Measurements from ENCODE around the gene RAC3. TPM values are rescaled to one million over a fixed set of nuclear protein-coding genes. Genes with fewer than 3 reads are reported as not detected.

RAC3 gene
- total RNA-seq, result 1 to 10 TPM; 3.8 to 4.2 TPM
- long read RNA-seq, result 0 reads

DNA sequence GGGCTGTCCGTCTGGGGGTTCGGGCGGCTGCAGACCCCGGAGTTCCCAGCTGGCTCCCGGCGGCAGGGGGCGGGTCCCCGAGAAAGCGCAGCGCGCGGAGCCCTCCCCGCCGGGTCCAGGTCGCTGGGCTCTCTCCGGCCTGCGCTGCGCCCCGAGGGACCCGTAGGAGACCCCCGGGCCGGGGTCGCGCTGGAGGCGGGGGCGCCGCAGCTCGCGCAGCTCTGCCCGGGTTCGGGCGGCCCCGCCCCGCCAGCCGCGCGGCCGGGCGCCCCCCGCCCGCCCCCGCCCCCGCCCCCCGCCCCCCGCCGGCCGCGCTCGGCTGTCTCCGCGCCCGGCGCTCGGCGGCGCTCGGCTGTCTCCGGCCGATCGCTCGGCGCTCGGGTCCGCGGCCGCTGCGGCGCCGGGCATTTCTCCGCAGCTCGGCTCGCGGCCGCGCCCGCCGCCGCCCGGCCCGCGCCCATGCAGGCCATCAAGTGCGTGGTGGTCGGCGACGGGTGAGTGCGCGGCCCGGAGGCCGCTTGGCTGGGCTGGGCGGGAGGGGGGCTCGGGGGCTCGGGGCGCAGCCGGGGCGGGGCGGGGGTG, at the start of gene RAC3:
RAC3 (plus strand) TSS at position 376 of the 582 bp plus-strand sequence; CDS start at position 460, 84 bp downstream.
- no peak for DNase-seq
- ATAC-seq, result peak; percentile 1 to 12
- intact Hi-C loops (cut with DNase I), result loop anchor here in 1 of 2 donors (2.0 kb wide), 1 partner anchor 123 kb away; no protein-coding TSS in a partner anchor

DNA sequence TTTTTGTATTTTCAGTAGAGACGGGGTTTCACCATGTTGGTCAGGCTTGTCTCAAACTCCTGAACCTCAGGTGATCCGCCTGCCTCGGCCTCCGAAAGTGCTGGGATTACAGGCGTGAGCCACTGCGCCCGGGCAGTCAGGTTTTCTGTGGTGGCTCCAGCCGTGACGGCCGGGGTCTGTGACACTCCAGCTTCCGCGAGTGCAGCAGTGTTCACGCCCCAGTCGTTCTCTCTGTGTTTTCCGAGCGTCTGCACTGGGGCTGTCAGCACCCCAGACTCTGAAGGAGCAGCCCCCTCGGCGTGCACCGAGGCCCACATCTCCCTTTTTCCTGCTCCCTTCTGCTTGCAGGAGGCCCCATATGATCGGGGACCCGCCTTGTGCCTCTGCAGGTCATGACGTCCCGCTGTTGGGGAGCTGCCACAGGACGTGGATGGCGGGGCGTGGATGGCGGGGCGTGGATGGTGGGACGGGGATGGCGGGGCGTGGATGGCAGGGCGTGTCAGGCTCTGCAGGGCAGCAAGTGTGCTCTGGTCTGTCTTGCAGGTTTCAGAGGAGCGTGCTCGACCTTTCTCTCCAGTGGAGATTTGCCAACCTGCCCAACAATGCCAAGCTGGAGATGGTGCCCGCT, 48.4 kb upstream of the RAC3 start:
- ATAC-seq, result no peak
- DNase-seq, result no peak
- intact Hi-C loops (cut with DNase I), result no loop called here

DNA sequence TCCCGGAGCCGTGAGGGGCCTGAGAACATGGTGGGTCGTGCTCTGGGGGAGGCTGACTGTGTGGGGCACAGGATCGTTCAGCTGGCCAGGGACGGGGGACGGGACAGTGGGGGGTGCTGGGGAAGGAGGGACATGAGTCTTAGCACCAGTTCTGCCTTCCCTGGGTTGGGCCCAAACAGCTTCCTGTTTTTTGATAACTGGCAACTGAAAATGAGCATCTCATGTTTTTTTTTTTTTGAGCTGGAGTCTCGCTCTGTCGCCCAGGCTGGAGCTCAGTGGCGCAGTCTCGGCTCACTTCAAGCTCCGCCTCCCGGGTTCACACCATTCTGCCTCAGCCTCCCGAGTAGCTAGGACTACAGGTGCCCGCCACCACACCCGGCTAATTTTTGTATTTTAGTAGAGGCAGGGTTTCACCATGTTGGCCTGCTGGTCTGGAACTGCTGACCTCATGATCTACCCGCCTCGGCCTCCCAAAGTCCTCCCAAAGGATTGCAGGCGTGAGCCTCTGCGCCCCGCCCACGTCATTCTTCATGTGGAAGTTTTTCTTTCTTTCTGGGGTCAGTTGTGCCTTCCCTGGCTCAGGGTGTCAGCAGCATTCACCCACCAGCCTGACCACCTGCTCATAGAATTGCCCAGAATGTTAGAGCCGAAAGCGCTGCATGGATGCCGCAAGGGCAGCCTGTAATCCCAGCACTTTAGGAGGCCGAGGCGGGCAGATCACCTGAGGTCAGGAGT, 47.7 kb upstream of the RAC3 start:
- ATAC-seq (no peak), DNase-seq (no peak)
- intact Hi-C loops (cut with DNase I), result no loop called here

DNA sequence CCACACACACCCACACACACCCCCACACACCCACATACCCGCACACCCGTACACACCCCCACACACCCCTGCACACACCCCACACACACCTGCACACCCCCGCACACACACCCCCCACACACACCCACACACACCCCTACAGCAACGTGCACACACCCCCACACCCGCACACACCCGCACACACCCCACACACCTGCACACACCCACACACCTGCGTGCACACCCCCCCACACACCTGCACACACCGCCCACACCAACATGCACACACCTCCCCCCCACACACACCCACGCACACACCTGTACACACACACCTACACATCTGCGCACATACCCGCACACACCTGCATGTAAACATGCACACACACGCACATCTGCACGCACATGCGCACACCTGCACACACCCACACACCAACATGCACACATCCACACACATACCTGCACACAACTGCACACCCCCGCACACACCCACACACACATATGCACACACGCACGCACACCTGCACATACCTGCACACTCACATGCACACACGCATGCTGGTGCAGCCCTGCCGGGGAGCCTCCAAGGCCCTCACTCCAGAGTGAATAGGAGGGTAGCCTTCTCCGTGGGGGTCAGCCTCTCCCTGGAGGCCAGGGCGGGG, 46.6 kb upstream of the RAC3 start:
- ATAC-seq (no peak), DNase-seq (no peak)
- intact Hi-C loops (cut with DNase I), result no loop called here

DNA sequence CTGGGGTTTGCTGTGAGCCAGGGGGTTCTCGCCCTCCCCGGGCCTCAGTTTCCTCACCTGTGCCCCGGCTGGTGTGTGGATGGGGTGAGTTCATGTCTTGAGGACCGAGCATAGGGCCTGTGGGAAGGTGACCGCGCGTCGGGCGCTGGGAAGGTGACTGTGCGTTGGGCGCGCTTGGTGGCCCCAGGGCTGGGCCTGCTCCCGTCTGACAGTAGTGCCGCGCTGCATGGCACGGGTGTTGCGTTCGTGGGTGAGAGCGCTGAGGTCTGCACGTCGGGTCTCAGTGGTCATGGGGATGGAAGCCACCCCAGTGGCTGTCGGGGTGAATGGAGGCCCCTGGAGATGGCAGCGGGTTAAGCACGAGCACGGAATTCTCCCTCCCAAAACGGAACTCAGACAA, 44.9 kb upstream of the RAC3 start:
- ATAC-seq, result no peak
- intact Hi-C loops (cut with DNase I), result no loop called here
- DNase-seq, result no peak

DNA sequence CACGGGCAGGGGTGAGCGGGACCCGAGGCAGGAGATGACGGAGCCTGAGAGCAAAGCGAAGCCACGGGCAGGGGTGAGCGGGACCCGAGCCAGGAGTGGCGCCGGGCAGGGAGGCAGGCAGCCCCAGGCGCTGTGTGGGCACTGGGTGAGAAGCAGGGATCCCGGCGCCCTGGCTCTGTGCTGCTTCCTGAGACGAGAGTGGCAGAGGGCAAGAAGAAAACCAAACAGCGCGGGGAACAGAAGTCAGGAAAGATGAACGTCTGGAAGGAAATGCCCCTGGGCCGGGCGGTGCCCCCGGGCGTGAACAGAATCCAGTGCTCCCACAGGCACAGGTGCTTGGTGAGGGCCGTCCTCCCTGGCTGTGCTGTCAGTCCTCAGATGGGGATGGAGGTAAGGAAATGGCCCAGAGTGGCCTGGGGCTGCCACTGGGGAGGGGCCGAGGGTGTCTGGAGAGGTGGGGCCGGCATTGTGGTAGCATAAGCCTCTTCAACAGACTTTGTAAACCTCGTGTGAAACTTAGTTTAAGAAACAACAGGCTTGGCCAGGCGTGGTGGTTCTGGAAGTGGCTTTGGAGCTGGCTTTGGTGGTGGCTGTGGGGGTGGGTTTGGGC, 44.2 kb upstream of the RAC3 start:
- intact Hi-C loops (cut with DNase I), result no loop called here
- DNase-seq (no peak), ATAC-seq (no peak)

DNA sequence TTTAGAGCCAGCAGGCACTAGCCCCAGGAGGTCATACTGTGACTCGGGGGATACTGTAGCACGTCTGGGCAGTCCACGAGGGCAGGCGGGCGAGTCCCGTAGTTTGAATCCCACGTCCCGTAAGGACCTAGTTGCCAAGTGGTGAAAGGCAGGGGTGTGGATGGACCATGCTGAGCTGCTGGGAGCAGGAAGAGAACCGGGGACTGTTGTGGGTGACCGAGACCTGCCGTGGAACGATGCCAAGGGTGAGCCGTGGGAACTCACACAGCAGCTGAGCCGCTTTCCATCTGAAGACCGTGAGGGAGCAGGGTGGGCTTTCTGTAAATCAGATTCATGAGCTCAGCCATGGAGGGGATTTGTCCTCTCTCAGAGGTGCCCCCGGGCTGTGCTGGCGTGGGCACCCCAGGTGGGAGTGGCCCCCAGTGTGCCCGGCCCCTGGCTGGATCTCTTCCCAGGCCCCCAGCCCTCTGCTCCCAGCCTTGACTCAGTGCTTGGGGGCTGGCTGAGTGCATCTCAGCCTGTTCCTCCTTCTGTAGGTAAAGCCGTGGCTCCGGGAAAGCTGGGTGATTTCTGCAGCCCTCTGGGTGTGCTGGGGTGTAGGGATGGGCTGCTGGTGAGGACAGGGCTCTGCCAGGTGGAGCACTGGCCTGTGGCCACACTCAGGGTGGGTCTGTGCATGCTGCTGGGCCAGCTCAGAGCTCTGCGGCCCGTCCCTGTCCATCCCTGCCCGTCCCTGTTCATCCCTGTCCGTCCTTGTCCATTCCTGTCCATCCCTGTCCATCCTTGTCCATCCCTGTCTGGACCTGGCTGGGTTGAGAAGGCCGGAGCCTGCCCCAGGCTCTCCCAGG, 40.4 kb upstream of the RAC3 start:
- ATAC-seq, result no peak
- intact Hi-C loops (cut with DNase I), result no loop called here

DNA sequence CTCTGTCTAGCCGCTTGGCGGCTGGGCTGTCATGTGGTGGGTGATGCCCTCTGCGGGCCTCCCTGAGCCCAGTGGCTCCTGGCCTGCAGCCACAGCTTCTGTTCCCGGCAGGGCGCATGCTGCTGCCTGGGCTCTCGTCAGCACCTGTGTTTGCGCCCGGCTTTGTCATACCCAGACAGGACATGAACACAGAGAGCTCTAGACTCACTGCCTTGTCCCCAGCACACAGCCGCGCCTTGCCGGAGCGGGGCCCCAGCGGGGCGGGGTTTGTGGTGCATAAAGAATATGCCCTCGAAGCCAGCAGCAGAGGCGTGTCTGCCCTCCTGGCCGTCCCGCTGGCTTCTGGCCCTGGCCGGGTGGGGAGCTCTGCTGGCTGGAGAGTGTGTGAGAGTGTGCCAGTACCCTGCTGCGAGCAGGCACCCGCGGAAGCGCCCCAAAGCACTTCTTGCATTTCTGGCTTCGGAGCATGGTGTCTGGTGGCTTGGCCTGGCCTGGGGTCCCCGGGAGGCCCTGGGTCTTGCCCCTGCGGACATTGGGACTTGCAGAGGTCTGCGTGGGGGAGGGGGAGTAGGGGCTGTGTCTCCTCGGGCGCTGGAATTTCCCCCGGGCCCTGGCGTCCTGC, 39.7 kb upstream of the RAC3 start:
- DNase-seq, result peak; percentile 76
- ATAC-seq, result peak; percentile 88
- intact Hi-C loops (cut with DNase I), result no loop called here

More for the DNA sequence above, 40.4 kb upstream of the RAC3 start:
- no peak for DNase-seq

DNA sequence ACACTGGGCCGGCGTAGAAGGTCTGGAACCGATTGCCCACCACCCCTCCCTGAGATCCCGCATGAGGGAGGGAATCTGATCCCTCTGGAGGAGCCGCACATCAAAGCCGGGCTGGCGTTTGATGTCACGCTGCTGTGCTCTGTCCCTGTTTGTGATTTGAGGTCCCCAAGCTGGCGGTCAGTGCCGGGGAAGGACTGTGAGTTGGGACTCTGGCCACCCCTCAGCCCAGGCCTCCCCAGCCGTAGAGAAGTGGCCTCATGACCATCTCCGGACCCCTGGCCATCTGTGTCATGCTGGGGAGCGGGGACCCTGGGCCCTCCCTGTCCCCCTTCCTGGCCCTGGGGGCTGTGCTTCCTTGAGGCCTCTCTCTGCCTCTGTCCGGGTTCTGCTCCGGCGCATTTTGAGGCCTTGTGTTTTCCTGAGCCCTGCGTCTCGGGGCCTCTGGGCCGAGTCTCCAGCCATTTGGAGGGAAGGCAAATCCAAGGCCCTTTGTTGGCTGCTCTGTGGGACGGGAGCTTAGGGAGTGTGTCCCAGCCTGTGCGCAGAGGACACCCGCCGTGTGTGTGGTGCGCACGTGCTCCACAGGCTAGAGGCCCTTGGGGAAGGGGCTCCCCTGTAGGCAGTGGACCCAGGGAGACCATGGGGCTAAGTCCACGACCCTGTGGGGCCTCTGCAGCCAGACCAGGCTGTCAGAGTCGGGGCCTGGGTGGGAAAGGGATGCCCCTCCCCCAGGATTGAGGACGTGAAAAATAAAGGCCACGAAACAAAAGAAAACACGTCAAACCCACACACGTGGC, 39.0 kb upstream of the RAC3 start:
- intact Hi-C loops (cut with DNase I), result no loop called here
- DNase-seq (peak; percentile 20), ATAC-seq (peak in 1 of 2 donors; percentile 5)

DNA sequence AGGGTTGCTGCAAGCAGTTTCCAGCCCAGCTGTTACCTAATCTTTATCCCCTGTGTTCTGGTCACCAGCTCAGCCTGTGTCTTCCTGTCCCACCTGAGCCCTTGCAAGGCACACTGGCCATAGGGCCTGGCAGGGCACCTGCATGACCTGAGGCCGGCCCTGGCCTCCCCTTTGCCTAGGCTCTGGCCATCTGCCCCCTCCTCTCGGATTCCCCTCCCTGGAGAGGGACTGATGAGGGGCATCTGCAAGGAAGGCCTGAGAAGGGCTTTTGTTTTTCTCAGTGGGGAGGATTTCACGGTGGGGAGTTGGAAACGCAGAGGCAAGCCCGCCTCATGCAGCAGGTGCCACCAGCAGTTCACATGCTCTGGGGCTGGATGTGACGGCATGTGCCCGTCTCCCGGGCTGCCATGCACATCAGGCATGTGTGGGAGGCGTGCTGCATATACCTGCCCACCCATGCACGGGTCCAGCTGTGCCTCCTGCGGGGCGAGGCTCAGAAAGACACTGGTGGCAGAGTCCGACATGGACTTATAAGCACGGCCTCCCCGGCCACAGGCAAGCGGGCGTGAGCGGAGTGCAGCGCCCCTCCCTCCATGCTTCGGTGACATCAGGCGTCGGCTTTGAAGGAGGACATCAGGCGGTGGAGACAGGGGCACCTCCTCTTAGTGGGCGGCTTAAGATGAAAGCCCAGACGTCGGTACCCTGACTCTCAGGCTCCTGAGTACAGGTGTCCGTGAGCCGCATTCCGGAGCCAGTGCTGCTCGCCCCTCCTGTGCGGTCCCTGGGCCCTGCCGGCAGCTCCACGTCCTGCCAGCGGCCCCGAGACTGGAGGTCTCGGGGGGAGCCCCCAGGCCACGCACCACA, 37.5 kb upstream of the RAC3 start:
- ATAC-seq (no peak), DNase-seq (no peak)
- intact Hi-C loops (cut with DNase I), result no loop called here

DNA sequence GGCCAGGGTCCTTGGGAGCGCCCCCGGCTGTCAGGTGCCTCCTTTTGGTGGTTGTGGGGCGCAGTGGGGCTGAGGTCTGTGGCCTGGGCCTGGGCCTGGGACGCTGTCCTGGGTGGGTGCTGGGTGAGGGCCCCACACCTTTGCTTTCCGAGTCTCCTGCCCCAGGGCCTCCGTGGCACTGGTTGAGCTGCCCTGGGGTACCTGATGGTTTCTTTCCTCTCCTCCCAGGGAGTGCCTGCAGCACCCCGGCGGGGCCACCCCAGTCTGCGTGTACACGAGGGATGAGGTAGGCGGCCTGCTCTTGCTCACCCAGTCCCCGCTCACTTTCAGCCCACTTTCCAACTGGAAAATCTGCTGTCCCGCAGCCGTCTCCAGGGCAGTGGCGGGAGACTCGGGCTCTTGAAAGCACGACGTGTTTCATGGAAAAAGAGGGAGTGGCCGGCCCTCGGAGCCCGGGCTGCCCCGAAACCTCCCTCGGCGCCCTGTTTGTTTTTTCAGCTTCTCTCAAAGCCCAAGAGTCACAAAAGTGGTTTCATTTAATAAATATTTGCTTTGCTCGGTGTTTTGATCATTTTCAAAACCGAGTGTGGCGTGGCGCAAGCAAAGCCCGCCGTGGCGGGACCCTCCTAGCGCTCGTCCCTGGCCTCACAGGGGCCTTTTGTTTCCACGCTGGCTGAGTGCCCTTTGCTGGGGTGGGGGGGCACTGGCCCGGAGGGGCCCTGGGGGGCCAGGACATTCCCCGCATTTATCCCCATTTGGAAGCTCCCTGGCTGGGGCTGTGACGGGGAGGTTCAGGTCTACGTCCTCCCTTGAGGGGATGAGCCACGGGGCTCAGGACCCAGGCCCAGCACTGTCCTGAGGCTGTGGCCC, 36.6 kb upstream of the RAC3 start:
- intact Hi-C loops (cut with DNase I), result no loop called here
- DNase-seq (no peak), ATAC-seq (no peak)

DNA sequence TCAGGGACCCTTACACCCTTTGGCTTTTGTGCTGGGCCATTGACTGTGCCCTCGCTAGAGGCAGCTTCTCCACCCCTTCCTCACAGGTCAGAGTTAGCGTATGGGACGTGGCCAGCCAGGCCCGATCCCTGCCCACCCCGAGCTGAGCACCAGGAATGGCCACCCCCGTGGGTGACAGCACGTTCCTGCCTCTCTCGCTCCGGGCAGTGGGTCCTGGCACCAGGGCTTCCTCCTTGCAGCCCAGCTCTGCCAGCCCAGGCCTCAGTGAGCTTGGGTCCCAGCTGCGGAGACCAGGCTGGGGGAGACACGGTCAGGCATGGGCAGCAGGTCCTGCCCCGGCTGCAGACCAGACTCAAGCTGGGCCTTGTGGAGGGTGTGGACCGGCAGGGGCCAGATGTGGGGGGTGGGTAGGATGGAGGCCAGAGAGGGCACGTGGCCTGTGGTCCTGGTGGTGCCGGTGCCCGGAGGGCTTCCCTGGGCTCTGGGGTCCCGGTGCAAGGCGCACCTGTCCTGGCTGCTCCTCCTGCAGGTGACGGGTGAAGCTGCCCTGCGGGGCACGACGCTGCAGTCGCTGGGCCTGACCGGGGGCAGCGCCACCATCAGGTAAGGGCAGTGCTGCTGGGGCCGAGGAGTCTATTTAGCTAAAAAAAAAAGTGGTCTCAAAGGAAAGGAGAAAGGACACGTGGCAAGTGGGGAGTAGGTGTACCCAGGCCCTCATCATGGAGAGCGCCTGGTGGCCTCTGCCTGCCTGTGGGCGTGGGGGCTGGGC, 35.8 kb upstream of the RAC3 start:
- intact Hi-C loops (cut with DNase I), result no loop called here
- no peak for ATAC-seq
- no peak for DNase-seq

DNA sequence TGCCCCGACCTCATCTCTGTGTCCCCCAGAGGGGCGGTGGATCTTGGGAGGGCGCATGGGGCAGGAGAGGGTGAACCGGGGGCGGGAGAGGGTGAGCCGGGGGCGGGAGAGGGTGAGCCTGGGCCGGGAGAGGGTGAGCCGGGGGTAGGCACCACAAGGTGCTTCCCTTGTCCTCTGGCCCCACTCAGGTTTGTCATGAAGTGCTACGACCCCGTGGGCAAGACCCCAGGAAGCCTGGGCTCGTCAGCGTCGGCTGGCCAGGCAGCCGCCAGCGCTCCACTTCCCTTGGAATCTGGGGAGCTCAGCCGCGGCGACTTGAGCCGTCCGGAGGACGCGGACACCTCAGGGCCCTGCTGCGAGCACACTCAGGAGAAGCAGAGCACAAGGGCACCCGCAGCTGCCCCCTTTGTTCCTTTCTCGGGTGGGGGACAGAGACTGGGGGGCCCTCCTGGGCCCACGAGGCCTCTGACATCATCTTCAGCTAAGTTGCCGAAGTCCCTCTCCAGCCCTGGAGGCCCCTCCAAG, 35.2 kb upstream of the RAC3 start:
- ATAC-seq (no peak), DNase-seq (no peak)
- intact Hi-C loops (cut with DNase I), result no loop called here

DNA sequence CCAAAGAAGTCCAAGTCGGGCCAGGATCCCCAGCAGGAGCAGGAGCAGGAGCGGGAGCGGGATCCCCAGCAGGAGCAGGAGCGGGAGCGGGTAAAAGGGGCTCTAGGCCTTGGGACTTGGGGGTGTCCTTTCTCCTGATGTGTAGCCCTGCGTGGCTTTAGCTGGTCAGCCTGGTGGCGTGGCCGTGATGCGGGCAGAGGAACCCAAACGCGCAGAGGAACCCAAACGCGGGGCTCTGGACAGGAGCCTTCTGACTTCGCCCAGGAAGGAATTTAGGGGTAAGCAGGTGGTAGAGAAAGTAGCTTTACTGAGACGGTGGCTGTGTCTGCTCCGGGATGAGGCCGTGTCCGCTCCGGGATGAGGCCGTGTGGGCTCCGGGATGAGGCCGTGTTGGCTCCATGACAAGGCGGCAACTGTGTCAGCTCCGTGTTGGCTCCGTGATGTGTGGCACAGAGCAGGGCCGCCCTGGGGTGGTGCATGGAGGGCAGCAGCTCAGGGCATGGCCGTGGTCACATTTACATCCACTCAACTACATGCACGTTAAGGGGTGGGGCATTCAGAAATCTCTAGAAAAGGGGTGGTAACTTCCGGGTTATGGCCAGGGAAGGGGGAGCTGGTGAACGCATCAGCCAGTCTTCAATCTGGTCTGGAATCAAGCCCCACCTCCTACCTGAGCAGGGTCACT, 34.6 kb upstream of the RAC3 start:
- no peak for ATAC-seq
- DNase-seq, result no peak
- intact Hi-C loops (cut with DNase I), result no loop called here
